HT-29 (cell line): Measurements from ENCODE around the gene MSL1. TPM values are rescaled to one million over a fixed set of nuclear protein-coding genes. Genes with fewer than 3 reads are reported as not detected.

Experiments used
- DNase-seq: peaks from one replicate; pipeline ENCODE4 v3.0.0-alpha.2; 2015; ENCODE audit warnings: low spot score
- total RNA-seq: library from RNA; depleted of rRNA; stranded (reverse); fragments of >200 nt; shearing (Covaris generic); gene quantifications from 2 replicates; pipeline ENCODE4 v1.2.3, GENCODE V29; 2014; rRNA removed

Gene MSL1
- total RNA-seq, 1 experiment from 2014 or later: 47.1 TPM

GRCh38 chr17:40174514-40174913 lies 52.7 kb downstream of the MSL1 start:
- no peak for DNase-seq

- peak; percentile 88 for DNase-seq
Measured at GRCh38 chr17:40175928-40176753, 54.4 kb downstream of the MSL1 start.

GRCh38 chr17:40176754-40177110 lies 55.0 kb downstream of the MSL1 start:
- no peak for DNase-seq

- peak; percentile 68 for DNase-seq
Measured at GRCh38 chr17:40177275-40177874, 55.6 kb downstream of the MSL1 start, which contains the start of gene RAPGEFL1. RAPGEFL1 (plus strand) TSS chr17:40177470; CDS start chr17:40177862, 392 bp downstream.

GRCh38 chr17:40178021-40178601 lies 56.3 kb downstream of the MSL1 start:
- no peak for DNase-seq

GRCh38 chr17:40178660-40179059 lies 56.9 kb downstream of the MSL1 start:
- DNase-seq: peak; percentile 12

- DNase-seq: peak; percentile 59
Measured at GRCh38 chr17:40179923-40180659, 58.3 kb downstream of the MSL1 start.

GRCh38 chr17:40180694-40181093 lies 58.9 kb downstream of the MSL1 start:
- DNase-seq: peak; percentile 56

- no peak for DNase-seq
Measured at GRCh38 chr17:40181205-40181604, 59.4 kb downstream of the MSL1 start.

GRCh38 chr17:40182606-40183005 lies 60.8 kb downstream of the MSL1 start:
- no peak for DNase-seq

Other genes with a start within 250 kb of the MSL1 start
- 5.5 and 5.8 TPM in 2 replicates for gene GSDMB, start 203.3 kb upstream of the MSL1 start, total RNA-seq
- 61.0 and 66.7 TPM in 2 replicates for gene ORMDL3, start 194.4 kb upstream of the MSL1 start, total RNA-seq
- gene LRRC3C, start 194.2 kb upstream of the MSL1 start, total RNA-seq: not detected in 2 replicates
- gene GSDMA, start 159.0 kb upstream of the MSL1 start, total RNA-seq: not detected in 2 replicates
- 236 and 240 TPM in 2 replicates for gene PSMD3, start 141.2 kb upstream of the MSL1 start, total RNA-seq
- not detected in 2 replicates for gene CSF3, start 106.5 kb upstream of the MSL1 start, total RNA-seq
- gene MED24, start 67.6 kb upstream of the MSL1 start, total RNA-seq: 56.3 and 56.6 TPM in 2 replicates
- gene THRA, start 59.0 kb upstream of the MSL1 start, total RNA-seq: 31.1 and 33.2 TPM in 2 replicates
- 22.6 and 25.7 TPM in 2 replicates for gene NR1D1, start 21.4 kb upstream of the MSL1 start, total RNA-seq
- gene CASC3, start 18.6 kb downstream of the MSL1 start, total RNA-seq: 22.9 and 33.3 TPM in 2 replicates
- 14.3 and 15.2 TPM in 2 replicates for gene RAPGEFL1, start 55.5 kb downstream of the MSL1 start, total RNA-seq
- gene WIPF2, start 97.3 kb downstream of the MSL1 start, total RNA-seq: 8.1 and 9.8 TPM in 2 replicates
- gene CDC6, start 165.9 kb downstream of the MSL1 start, total RNA-seq: 36.2 and 39.8 TPM in 2 replicates
- 40.0 and 44.5 TPM in 2 replicates for gene RARA, start 187.2 kb downstream of the MSL1 start, total RNA-seq
- gene GJD3, start 242.8 kb downstream of the MSL1 start, total RNA-seq: not detected in 2 replicates